IPS DF 19.7 (cell line): ENCODE data around the gene FAM81A.
"Not testable (repeated sequence)": the region's sequence is repeated elsewhere in the genome, so short reads cannot be mapped to it uniquely, and the experiment has no call there.

Experiments
- DNase-seq: peaks from one replicate; pipeline ENCODE4 v3.0.0-alpha.2; 2013; ENCODE audit warnings: low read depth, low spot score

Gene FAM81A

GRCh38 chr15:59424616-59425015 lies 13.4 kb upstream of the FAM81A start:
- no peak for DNase-seq

- not testable (repeated sequence) for DNase-seq
These were observed 9.1 kb upstream of the FAM81A start for GRCh38 chr15:59428898-59429297.

GRCh38 chr15:59432389-59432788 lies 5.6 kb upstream of the FAM81A start:
- DNase-seq = no peak

- no peak for DNase-seq
These were observed 3.5 kb upstream of the FAM81A start for GRCh38 chr15:59434481-59434880.

- no peak for DNase-seq
These were observed 1.2 kb upstream of the FAM81A start for GRCh38 chr15:59436774-59437141.

GRCh38 chr15:59437142-59437816 lies 707 bp upstream of the FAM81A start:
- no peak for DNase-seq

GRCh38 chr15:59438625-59439290 lies 772 bp downstream of the FAM81A start:
- DNase-seq = no peak

GRCh38 chr15:59439576-59439975 lies 1.6 kb downstream of the FAM81A start:
- DNase-seq = no peak

- DNase-seq = no peak
These were observed 5.5 kb downstream of the FAM81A start for GRCh38 chr15:59443341-59444072.

GRCh38 chr15:59444081-59444835 lies 6.3 kb downstream of the FAM81A start:
- no peak for DNase-seq

GRCh38 chr15:59444980-59445545 lies 7.1 kb downstream of the FAM81A start:
- DNase-seq = no peak

GRCh38 chr15:59446232-59446957 lies 8.4 kb downstream of the FAM81A start:
- DNase-seq = no peak

- DNase-seq = no peak
These were observed 9.4 kb downstream of the FAM81A start for GRCh38 chr15:59447367-59447766.

GRCh38 chr15:59448871-59449270 lies 10.9 kb downstream of the FAM81A start:
- DNase-seq = no peak

- DNase-seq = no peak
These were observed 15.7 kb downstream of the FAM81A start for GRCh38 chr15:59453474-59454215.

- DNase-seq = no peak
These were observed 18.1 kb downstream of the FAM81A start for GRCh38 chr15:59456114-59456513.

GRCh38 chr15:59457103-59457502 lies 19.1 kb downstream of the FAM81A start:
- DNase-seq = no peak

- no peak for DNase-seq
These were observed 23.5 kb downstream of the FAM81A start for GRCh38 chr15:59461521-59461920.

GRCh38 chr15:59473226-59473625 lies 35.2 kb downstream of the FAM81A start:
- DNase-seq = no peak

GRCh38 chr15:59475161-59475560 lies 37.2 kb downstream of the FAM81A start:
- not testable (repeated sequence) for DNase-seq
